Measurements from ENCODE around the gene TCL1B. TPM values are rescaled to one million over a fixed set of nuclear protein-coding genes. Genes with fewer than 3 reads are reported as not detected.
A peak's percentile ranks its signal among the peaks of the same experiment; 100 is the strongest.
"Not testable (repeated sequence)": the region's sequence is repeated elsewhere in the genome, so short reads cannot be mapped to it uniquely, and the experiment has no call there.

TCL1B gene
- total RNA-seq, 1 donor from 2014 or later, result not detected

- no peak for DNase-seq
Observed at GRCh38 chr14:95703805-95704204, 17.6 kb downstream of the TCL1B start.

- no peak for DNase-seq
Observed at GRCh38 chr14:95705518-95705917, 19.3 kb downstream of the TCL1B start.

GRCh38 chr14:95707327-95707726 lies 21.1 kb downstream of the TCL1B start:
- DNase-seq, result no peak

GRCh38 chr14:95710106-95710505 lies 23.9 kb downstream of the TCL1B start:
- DNase-seq, result no peak

GRCh38 chr14:95711476-95712176 lies 25.4 kb downstream of the TCL1B start:
- peak; percentile 17 for DNase-seq

- DNase-seq, result no peak
Observed at GRCh38 chr14:95712398-95712797, 26.2 kb downstream of the TCL1B start.

GRCh38 chr14:95713596-95714371 lies 27.6 kb downstream of the TCL1B start, which contains the start of gene TCL1A:
Gene TCL1A, minus strand, starts transcription at chr14:95714125. Its CDS starts 59 bp downstream, at chr14:95714066.
- no peak for DNase-seq

- no peak for DNase-seq
Observed at GRCh38 chr14:95722525-95723190, 36.4 kb downstream of the TCL1B start.

GRCh38 chr14:95725685-95726336 lies 39.6 kb downstream of the TCL1B start:
- peak; percentile 41 for DNase-seq

- no peak for DNase-seq
Observed at GRCh38 chr14:95727056-95727700, 41.0 kb downstream of the TCL1B start.

- not testable (repeated sequence) for DNase-seq
Observed at GRCh38 chr14:95729402-95730028, 43.3 kb downstream of the TCL1B start.

- DNase-seq, result no peak
Observed at GRCh38 chr14:95730126-95730525, 43.9 kb downstream of the TCL1B start.

GRCh38 chr14:95733212-95733611 lies 47.0 kb downstream of the TCL1B start:
- no peak for DNase-seq

- no peak for DNase-seq
Observed at GRCh38 chr14:95739356-95739755, 53.1 kb downstream of the TCL1B start.

GRCh38 chr14:95741038-95741490 lies 54.8 kb downstream of the TCL1B start:
- DNase-seq, result peak; percentile 57

- no peak for DNase-seq
Observed at GRCh38 chr14:95741781-95742180, 55.6 kb downstream of the TCL1B start.

Small RNA genes within 50 kb of the gene (small RNA-seq; reads per million reads assigned to genes)
- not detected for gene RF02193 (ENCODE audit: low replicate concordance)

Other genes starting within 250 kb of the TCL1B start
- gene SYNE3, start 169.8 kb upstream of the TCL1B start, total RNA-seq, result 15.2 TPM
- gene GLRX5, start 151.4 kb upstream of the TCL1B start, total RNA-seq, result 59.1 TPM
- gene TCL1A, start 27.7 kb downstream of the TCL1B start, total RNA-seq, result 3.5 TPM
- gene TUNAR, start 190.4 kb downstream of the TCL1B start, total RNA-seq, result not detected

Measured in tongue (tissue), 3 donors.